GM12872 (cell line): ENCODE measurements around the gene CD82.

Experiments
- CTCF ChIP-seq: IDR thresholded peaks from 3 replicates; pipeline ENCODE4 v1.5.1; 2011; ENCODE audit warnings: low read depth, mild to moderate bottlenecking, low read length, moderate library complexity; ENCODE audit not compliant: insufficient read depth

CD82 gene

GRCh38 chr11:44528581-44528980, 36.9 kb upstream of the CD82 start:
- TF ChIP-seq CTCF = no peak

GRCh38 chr11:44529895-44530412, 35.5 kb upstream of the CD82 start:
- no peak for TF ChIP-seq CTCF

- no peak for TF ChIP-seq CTCF
Observed at GRCh38 chr11:44530413-44531115, 34.9 kb upstream of the CD82 start.

GRCh38 chr11:44531116-44531504, 34.4 kb upstream of the CD82 start:
- no peak for TF ChIP-seq CTCF

- no peak for TF ChIP-seq CTCF
Observed at GRCh38 chr11:44531636-44532035, 33.8 kb upstream of the CD82 start.

DNA sequence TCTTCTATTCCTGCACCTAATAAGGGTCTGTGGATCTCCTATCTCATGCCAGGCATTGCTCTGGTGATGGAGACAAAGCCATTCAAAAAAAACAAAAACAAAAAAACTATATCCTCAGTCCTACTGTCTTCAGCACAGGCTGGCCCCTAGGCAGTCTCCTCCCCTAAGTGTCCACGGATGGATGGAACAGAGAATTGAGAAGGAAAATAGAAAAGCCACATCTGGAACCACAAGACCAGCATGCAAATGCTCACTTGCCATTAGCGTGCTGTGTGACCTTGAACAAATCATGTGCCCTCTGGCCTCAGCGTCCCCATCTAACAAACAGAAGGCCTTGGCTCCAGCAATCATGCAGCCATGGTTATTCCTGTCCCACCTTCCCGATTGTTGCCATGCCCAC, 32.7 kb upstream of the CD82 start:
- TF ChIP-seq CTCF = no peak

- TF ChIP-seq CTCF = no peak
Observed at GRCh38 chr11:44533921-44534711, 31.3 kb upstream of the CD82 start.
